GF-D8 (cell line): ENCODE measurements around the gene HUS1B.

Source experiments
- DNase-seq: peaks from one replicate; lab custom pipeline; 2025; lab: John Stamatoyannopoulos, UW

HUS1B gene

DNA sequence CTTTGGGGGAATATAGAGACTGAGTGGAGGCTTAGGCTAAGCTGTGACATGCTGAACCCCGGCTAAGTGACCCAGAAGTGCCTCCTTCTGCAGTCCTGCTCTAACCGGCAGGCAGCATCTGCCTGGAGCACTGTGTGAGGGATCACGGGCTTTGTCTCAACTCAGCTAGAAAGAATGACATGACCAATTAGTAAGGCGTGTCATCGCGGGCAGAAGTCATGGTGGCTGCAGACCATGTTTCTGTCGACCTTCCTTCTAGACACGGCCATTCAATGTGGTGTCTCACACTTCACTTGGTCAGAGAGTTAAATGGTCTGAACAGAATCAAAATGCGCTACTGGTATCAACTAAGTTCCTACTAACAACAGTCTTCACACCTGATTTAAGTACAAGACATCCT is 35.0 kb downstream of the HUS1B start:
- no peak for DNase-seq

DNA sequence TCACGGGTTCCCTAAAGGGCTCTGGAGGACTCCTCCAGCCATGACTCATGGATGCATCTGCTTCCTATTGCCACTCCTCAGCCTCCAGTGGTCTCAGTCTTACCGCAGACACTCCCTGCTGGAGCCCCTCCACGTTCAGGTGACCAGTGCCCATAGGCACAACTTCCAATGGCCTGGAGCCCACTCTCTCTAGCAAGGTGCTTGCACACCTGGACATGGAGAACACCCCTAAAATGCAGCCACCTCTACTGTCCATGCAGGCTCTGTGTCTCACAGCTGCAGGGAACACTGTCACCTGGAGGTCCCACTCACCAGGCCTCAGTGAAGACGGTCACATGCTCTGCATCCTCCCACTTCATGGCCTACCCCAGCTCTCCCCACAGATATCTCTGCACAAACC is 36.0 kb downstream of the HUS1B start:
- no peak for DNase-seq

DNA sequence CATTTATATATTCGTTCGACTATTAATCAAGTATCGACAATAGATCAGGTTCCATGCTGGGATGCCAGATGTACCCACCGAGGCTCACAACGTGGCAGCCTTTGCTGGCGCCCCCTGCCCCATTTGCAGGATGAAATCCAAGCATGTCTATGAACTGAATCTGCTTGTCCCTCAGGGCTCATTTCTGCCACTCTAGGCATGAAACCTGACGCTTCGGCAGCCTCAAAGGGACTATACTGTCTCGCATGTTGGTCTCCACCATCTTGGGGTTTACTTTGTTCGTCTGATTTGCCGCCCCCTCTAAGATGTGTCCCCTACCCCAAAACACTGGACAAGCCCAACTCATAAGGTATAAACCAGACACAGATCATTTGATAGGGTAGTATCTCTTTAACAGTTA is 36.7 kb downstream of the HUS1B start:
- DNase-seq, result no peak

DNA sequence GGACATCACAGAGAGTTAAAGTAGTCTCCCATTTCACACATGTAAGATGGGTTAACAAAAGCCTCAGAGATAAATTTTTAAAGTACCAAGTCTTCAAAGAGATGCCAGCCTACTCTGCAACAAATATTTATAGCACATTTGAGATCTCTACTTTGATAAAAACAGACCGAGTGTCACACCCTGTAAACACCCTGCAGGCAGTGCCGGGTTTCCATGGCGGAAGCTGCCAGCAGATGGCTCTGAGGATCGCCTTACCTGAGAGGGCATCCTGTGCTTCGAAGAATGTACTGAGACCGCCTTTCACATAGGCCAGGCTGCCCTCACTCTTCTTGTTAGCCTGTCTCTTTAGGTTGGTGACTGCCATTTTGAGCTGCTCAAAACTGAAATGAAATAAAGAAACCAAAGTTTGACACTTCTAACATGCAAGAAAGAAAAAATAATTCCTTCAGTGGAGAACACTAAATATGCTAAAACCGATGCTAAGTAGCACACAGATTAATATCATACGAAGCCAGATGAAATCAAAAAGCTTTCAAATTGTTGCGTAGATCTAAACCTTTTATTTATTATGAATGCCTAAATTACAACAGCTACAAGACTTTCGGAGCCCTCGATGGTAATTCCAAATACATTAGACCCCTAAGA is 39.3 kb downstream of the HUS1B start:
- no peak for DNase-seq

DNA sequence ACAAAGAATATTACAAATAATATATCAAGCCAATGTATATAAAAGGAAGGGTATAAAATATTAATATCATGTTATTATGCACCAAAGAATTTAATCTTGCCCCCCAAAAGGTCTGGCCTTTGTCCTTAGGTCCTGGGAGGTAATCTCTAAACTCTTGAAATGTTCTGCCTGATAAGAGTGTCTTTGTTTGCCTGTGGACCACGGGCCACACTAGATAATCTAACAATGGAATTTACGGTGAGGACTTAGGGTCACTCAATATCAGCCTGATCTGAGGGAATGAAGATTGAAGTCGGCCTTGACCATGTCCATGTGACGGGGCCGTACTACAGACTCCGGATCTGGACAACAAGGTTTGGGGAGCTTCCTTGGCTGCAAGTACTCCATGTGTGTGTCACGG is 42.9 kb downstream of the HUS1B start:
- DNase-seq, result no peak

DNA sequence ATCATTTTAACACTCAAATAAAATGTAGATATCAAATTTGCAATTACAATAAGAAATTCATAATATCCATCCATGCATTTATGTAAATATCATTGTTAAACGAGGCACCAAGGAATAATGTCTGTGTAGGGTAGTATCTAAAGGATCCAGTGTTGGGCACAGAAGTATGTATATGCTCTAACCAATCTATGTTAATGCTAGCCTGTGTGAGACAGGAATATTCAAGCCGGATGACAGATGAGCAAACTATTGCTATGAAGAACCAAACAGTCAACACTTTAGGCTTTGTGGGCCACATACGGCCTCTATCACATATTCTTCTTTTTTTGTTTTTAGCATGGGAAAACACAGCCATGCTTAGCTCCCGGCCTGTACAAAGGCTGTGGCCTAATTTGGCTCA is 45.0 kb downstream of the HUS1B start:
- no peak for DNase-seq

DNA sequence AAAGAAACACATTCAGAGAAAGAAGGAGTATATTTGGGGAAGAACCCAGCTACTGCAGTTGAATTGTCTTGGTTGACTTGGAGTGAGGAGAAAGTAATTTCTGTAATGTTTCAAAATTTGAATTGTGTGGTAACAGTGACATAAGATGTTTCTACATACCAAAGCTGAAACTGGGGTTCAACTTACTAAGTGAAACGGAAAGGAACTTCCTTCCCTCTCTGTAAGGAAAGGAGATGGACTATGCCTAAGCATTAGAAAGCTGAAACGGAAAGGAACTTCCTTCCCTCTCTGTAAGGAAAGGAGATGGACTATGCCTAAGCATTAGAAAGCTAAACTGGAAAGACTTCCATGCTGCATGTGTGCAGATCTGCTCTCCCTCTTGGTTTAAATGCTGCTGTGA is 46.0 kb downstream of the HUS1B start:
- DNase-seq, result peak; percentile 64

DNA sequence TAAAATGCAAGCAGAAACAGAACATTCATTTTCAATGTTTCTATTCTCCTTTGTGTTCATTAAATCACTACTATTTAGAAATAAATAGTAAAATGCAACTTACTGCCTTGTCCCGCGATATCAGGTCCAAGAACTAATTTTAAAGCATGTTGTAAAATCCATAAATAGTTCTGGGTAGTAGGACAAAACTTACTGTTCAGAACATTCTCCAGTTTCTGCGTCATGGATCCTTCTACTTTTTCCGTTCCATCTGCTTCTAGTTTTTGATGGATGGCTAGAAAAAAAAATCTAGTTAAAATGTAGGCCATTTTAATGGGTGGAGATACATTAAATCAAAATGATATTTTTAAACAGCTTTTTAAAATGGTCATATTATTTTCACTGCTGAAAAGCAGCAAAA is 47.0 kb downstream of the HUS1B start:
- DNase-seq, result no peak

DNA sequence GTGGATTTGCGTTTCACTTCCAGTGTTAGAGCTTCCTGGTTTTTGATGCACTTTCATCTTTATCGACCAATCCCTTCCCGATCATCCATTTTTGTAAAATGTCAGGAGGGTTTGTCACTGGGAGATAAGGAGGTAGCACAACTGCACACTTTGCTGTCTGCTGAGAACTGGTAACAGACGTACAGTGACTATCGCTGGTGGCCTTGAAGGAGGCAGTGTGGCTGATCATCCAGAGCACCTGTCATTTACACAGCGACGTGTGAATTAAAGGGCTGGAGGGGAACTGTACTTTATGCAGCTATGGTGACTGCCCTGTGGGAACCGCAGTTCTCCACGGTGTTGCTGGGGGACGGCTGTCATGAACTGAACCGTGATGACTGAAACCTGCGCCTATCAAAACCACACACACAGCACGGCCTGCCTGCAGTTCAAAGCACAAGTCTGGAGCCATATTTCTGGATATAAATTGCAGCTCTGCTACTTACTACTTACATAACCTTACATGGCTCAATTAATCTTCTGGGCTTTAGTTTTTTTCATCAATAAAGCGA is 50.0 kb downstream of the HUS1B start:
- no peak for DNase-seq
